Measurements from ENCODE around the gene BMP8B.
"Not testable (repeated sequence)": the region's sequence is repeated elsewhere in the genome, so short reads cannot be mapped to it uniquely, and the experiment has no call there.

Gene BMP8B

GRCh38 chr1:39776886-39777285 is 11.8 kb downstream of the BMP8B start:
- DNase-seq, result no peak

DNA sequence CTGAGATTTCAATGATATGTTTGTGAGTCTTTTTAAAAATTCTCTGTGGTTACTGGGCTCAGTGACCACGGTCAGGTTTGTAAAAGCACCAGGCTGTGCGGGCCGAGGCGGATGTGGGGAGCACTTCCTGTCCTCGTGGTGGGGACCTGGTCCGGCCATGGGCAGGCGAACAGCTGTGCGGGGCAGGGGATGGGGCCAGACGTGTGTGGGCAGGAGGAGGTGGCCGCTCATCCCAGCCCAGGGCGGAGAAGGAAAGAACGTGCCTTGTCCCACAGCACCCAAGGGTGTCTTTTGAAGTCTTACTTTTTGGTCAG is 12.3 kb downstream of the BMP8B start:
- no peak for DNase-seq

DNA sequence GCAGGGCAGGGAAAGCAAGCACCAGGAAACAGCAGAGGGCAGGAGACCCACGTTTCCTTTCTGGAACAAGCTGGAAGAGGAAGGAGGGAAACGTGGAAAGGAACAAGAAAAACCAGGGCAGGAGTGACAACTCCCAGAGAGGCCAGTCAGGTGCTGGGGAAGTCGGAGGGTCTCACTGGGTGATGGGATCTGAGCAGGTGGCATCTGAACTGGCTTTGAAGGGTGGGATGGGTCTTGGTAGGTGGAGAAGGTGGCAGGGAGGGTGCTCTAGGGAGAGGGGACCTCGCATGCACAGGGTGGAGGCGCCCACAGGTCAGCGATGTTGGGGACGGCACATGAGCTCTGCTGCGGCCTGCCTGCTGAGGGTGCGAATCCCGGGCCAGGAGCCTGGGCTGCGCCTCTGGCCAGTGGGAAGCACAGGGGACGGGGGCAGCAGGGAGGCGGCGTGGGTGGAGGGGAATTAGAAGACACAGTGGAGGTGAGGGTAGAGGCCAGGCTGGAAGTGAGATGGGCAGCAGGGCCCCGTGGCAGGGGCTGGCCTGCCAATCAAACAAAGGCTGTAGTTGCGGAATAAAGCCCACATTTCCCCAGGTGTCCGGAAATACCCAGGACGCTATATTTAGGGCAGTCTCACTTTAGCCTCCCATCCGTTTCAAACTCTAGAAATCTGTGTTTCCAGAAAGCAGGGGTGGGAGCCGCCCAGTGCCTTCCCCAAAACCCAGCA is 12.8 kb downstream of the BMP8B start:
- DNase-seq, result not testable (repeated sequence)

- DNase-seq, result not testable (repeated sequence)
Measured at GRCh38 chr1:39775141-39775540, 13.5 kb downstream of the BMP8B start.

DNA sequence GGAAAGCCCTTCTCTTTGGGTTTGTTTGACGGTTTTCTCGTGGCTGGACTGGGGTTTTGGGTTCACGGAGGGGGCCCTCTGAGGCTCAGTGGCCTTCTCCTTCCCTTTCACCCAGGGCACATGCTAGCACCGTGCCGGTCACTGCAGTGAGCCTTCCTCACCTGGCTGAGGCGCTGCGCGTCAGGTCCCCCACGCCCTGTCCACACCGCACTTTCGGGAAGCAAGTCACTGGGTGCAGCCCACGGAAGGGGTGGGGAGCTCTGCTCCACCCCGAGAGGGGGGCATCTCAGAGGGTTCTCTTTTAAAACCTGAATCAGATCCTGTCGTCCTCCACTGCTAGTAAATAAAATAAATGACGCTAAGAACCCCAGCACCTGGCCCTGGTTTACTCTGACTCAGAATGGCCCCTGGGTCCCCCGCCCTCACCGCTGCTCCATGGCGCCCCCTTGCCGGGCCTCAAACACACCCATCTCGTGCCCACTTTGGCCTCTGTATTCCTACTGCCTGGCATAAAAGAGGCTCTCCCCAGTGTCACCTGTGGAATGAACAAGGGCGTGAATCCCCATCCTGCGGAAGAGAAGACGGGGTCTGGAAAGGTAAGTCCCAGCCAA is 15.2 kb downstream of the BMP8B start:
- not testable (repeated sequence) for DNase-seq

GRCh38 chr1:39771022-39771532 is 17.6 kb downstream of the BMP8B start, which contains the start of gene OXCT2:
Gene OXCT2 (minus strand): TSS chr1:39771348. CDS start chr1:39771255, 93 bp downstream.
- not testable (repeated sequence) for DNase-seq

- DNase-seq, result not testable (repeated sequence)
Measured at GRCh38 chr1:39770100-39771021, 18.3 kb downstream of the BMP8B start.

DNA sequence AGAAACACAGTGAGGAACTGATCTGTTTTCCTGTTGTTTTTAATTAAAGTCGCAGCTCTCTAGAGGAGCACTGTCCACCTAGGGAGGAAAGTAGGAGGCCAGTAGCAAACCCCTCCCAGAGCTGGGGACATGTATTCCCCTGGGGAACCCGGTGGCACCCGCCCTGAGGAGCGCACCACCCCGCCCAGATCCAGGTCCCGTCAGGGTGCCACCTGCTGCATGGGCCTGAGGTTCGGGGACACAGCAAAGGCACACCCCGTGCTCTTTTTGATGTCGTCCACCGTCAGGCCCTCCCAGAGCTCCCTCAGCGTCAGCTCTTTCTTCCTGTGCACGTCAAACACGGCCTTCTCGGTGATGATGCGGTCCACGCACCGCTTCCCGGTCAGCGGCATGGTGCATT is 19.2 kb downstream of the BMP8B start:
- not testable (repeated sequence) for DNase-seq

GRCh38 chr1:39766466-39766865 is 22.2 kb downstream of the BMP8B start:
- not testable (repeated sequence) for DNase-seq

DNA sequence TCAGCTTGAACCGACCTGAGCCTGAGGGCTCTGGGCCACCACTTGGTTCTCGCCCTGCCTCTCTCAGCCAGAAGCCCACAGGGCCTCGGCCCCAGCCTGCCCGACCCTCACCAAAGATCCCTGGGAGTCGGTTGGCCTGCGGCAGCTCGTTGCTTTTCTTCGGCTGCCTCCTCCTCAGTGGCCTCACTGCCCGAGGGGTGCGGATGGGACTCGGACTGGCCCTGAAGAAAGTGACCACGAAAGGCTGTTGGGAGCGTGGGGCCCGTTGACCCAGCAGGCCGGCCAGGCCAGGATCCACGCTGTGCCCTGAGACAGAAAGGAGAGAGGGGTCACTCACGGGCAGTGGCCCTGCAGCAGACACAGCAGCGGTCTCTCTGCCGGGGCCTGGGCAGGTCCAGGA is 24.2 kb downstream of the BMP8B start:
- not testable (repeated sequence) for DNase-seq

GRCh38 chr1:39763619-39764374 is 24.9 kb downstream of the BMP8B start:
- not testable (repeated sequence) for DNase-seq

DNA sequence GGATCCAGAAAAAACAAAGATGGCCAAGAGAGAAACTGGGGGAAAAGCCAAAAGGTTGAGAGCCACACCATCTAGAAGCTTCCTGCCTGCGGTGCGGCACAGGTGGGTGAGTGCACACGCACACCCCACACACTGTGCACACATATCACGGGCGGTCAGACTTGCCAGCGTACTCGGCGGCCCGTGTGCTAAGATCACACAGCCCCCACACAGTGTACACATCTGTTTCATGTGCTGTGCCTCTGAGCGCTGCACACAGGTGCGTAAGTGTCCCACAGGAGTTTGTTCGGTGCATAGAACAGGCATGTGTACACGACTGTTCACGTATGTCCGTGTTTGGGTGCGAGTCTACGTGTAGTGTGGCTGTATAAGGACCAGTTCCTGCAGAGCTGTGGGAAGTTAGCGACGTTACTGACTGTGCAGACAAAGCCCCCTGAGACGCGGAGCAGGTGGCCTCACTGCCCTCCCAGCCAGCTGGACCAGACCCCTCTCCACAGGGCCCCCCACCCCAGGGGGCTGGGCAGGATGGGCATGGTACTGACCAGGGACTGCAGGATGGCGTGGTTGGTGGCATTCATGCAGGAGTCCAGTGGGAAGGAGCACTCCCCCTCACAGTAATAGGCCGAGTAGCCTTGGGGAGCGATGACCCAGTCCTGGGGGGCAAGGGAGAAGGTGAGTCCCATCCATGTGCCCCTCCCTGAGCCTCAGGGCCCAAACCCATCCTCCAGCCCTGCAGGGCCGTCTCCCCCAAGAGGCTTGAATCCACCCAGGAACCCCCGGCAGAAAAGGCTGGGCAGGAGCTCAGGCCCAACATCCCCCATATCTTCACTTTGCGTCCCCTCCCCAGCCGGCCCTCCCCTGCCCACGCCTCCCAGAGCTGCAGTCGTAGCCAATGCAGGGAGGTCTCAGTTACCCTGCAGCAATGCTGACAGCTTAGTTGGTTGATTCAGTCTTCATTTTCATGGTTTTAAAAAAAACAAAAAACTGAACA is 25.8 kb downstream of the BMP8B start:
- DNase-seq, result no peak

GRCh38 chr1:39761557-39762260 is 27.0 kb downstream of the BMP8B start:
- DNase-seq, result no peak

- no peak for DNase-seq
Measured at GRCh38 chr1:39761016-39761415, 27.6 kb downstream of the BMP8B start.

GRCh38 chr1:39760074-39761008 is 28.3 kb downstream of the BMP8B start:
- no peak for DNase-seq

GRCh38 chr1:39759436-39759726 is 29.3 kb downstream of the BMP8B start:
- no peak for DNase-seq

DNA sequence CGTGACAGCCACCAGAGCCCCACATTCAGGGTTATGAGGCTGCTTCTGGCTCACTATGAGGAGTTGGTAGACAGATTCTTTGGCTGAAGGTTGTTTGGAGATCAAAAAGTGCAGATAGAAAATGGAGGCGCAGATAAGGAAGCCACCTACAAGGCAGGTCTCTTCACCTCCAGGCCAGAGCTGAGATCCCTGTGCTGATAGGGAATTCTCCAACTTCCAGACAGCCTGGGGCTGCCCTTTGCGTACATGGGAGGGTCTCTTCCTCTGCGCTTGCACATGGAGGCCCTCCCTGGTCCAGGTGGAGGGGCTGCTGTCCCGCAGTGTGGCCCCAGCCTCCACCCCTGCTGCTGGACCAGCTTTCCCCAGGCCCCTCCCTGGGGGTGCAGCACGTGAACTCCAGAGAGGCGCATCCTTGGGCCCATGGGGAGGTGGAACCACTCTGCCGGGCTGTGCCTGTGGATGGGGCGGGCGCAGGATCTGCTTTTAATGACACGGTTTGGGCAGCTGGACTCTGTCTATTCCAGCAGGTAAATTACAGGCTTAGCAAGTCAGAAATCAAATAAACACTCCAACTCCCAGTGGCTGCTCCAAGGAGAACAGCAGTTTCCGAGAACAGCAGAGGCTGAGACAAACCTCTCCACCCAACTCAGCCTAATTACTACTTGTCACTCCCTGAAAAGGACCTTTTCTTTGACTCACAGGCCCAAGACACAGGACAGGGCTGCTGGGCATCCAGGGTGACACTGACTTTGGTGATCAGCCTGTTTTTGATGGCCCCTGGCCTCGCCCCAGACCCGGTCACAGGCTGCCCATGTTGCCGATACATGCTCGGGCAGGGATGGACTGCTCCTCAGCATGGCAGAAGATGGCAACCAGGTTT is 29.9 kb downstream of the BMP8B start:
- DNase-seq, result no peak

DNA sequence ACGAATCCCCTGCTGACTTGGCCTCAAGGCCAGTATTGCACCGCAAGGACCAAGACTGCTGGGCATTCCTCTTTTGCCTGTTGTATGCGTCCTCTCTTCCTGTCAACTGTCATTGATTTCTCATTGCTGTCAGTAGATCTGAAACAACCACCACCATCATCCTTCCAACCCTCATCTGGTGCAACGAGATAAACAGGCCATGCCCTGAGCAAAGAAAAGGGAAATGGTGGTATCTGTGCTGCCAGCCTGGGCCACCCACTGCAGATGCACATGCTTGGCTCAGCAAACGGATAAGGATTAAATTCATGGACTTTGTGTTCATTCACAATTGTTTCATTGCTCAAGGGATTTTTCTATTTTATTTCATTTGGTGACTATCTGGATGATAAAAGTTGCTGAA is 31.2 kb downstream of the BMP8B start:
- no peak for DNase-seq

Data from activated CD4-positive, alpha-beta T cell treated with anti-CD3 and anti-CD28 coated beads, Interleukin-2, amount 50 U/mL, for 16 hours (primary cell).